BE2C (cell line): ENCODE results near the gene NPLOC4.

Experiments used
- DNase-seq: peaks from one replicate; pipeline ENCODE4 v3.0.0-alpha.2; 2020
- H3K27me3 ChIP-seq: fragments of 250-450 bp; sonication (Bioruptor Pico); 2 replicates; pipeline ENCODE4 v1.5.1; 2020; ENCODE audit warnings: mild to moderate bottlenecking
- H3K36me3 ChIP-seq: fragments of 250-450 bp; sonication (Bioruptor Pico); 2 replicates; pipeline ENCODE4 v1.5.1; 2020; ENCODE audit warnings: mild to moderate bottlenecking
- H3K4me1 ChIP-seq: fragments of 250-450 bp; sonication (Bioruptor Pico); 2 replicates; pipeline ENCODE4 v1.5.1; 2020
- H3K4me3 ChIP-seq: 2 replicates; pipeline ENCODE4 v1.5.1; 2011; ENCODE audit warnings: low read depth, low read length
- H3K9me3 ChIP-seq: fragments of 250-450 bp; sonication (Bioruptor Pico); 2 replicates; pipeline ENCODE4 v1.5.1; 2020
- CTCF ChIP-seq: IDR thresholded peaks from 2 replicates; pipeline ENCODE4 v1.5.1; 2012; ENCODE audit warnings: mild to moderate bottlenecking, low read depth, low read length

The NPLOC4 gene

GRCh38 chr17:81510785-81511553 is 125.9 kb downstream of the NPLOC4 start:
- no peak for TF ChIP-seq CTCF
- Histone ChIP-seq H3K9me3 (no peaks in the 10 kb centered on the region), H3K4me3 (peak overlapping the region; percentile 74), H3K36me3 (peaks cover 39% of the 10 kb centered on the region), H3K4me1 (no peaks in the 10 kb centered on the region), H3K27me3 (no peaks in the 10 kb centered on the region)
- DNase-seq = peak; percentile 37

- TF ChIP-seq CTCF = no peak
- no peaks in the 10 kb centered on the region for H3K9me3 ChIP-seq
- H3K4me1 ChIP-seq = no peaks in the 10 kb centered on the region
- DNase-seq = no peak
- no peaks in the 10 kb centered on the region for H3K27me3 ChIP-seq
- peak overlapping the region; percentile 74 for H3K4me3 ChIP-seq
- H3K36me3 ChIP-seq = peaks cover 39% of the 10 kb centered on the region
Measured at GRCh38 chr17:81509972-81510784, 126.7 kb downstream of the NPLOC4 start.

DNA sequence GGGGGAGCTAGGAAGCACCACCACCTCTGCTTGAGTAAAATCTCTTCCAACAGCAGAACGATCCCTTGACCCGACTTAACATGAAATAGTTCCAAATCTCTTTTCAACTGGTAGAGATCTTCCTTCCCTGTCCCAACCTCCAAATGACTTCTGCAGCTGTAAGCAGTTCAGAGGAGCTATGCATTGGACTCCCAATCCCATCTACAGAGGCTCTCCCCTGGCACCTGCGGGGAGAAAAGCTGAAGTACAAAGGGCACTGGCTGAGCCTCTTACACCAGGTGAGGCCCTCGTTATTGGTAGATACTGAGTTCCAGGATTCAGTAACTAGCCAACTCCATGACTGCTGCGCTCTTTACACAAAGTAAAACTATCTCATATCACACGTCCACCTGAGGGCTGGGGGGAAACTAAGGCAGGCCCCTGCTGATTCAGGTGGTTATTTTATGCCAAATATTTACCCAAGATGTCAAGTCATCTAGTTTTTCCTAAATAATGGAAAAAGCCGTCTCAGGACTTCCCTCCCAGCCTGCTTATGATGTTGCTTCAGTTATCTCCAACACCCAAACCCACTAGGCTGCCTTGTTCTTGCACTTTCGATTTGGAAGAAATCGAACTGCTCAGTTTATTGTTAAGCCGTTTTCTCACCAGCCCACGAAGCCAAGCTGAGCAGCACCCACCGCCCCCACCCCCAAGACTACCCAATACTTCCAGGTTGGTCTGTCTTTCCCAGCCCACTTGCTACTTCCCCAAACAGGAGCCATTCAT is 127.5 kb downstream of the NPLOC4 start:
- peaks cover 39% of the 10 kb centered on the region for H3K36me3 ChIP-seq
- no peaks in the 10 kb centered on the region for H3K4me1 ChIP-seq
- no peak for DNase-seq
- H3K4me3 ChIP-seq = peak overlapping the region; percentile 74
- no peaks in the 10 kb centered on the region for H3K9me3 ChIP-seq
- TF ChIP-seq CTCF = no peak
- H3K27me3 ChIP-seq = no peaks in the 10 kb centered on the region

DNA sequence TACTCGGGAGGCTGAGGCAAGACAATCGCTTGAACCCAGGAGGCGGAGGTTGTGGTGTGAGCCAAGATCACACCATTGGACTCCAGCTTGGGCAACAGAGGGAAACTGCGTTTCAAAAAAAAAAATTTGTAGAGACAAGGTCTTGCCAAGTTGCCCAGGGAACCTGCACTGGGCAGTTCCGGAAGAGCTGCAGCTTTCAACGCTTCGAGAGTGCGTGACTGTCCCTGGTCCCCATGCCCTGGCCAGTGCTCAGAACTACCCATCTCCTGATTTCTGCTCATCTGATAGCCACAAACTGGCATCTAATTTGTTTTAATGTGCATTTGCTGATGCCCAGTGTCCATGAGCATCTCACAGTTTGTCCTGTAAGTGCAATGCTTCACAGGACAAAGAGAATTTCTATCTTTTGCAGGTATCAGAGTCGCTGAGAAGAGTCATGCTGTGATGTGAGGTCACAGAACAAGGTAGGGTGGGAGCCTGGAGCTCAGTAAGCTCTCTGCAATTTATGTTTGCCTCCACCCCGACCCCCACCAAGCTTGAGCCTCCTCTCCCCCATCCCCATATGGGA is 128.2 kb downstream of the NPLOC4 start:
- no peak for DNase-seq

More for the DNA sequence above, 128.2 kb downstream of the NPLOC4 start:
- TF ChIP-seq CTCF = no peak
- Histone ChIP-seq H3K4me1 (no peaks in the 10 kb centered on the region), H3K4me3 (no peak overlapping the region), H3K36me3 (peaks cover 39% of the 10 kb centered on the region), H3K9me3 (no peaks in the 10 kb centered on the region), H3K27me3 (no peaks in the 10 kb centered on the region)
